Astrocyte (in vitro differentiated cells and primary cell): ENCODE data around the gene CNTNAP4. TPM values are rescaled to one million over a fixed set of nuclear protein-coding genes. Genes with fewer than 3 reads are reported as not detected.

Experiments
- DNase-seq: peaks from one replicate; pipeline ENCODE4 v3.0.0-alpha.2; 2010; ENCODE audit warnings: low read depth
- FAIRE-seq: peaks from 2 replicates; lab custom pipeline; 2011; peaks lifted over from hg19 to GRCh38; lab: Jason Lieb, UNC
- H2AFZ ChIP-seq: 2 replicates; pipeline ENCODE4 v1.6.0; 2012; ENCODE audit warnings: low read depth, low read length, inconsistent platforms
- H3K27ac ChIP-seq: 2 replicates; pipeline ENCODE4 v1.5.1; 2011; ENCODE audit warnings: low read depth, low read length, inconsistent platforms
- H3K27me3 ChIP-seq: 2 replicates; pipeline ENCODE4 v1.6.0; 2011; ENCODE audit warnings: low read length, inconsistent platforms; ENCODE audit not compliant: insufficient read depth
- H3K36me3 ChIP-seq: 2 replicates; pipeline ENCODE4 v1.5.1; 2011; ENCODE audit warnings: low read length, inconsistent platforms; ENCODE audit not compliant: insufficient read depth
- H3K4me1 ChIP-seq: 2 replicates; pipeline ENCODE4 v1.5.1; 2011; ENCODE audit warnings: low read length, inconsistent platforms; ENCODE audit not compliant: insufficient read depth
- H3K4me2 ChIP-seq: 2 replicates; pipeline ENCODE4 v1.6.0; 2012; ENCODE audit warnings: low read length, inconsistent platforms
- H3K4me3 ChIP-seq: 2 replicates; pipeline ENCODE4 v1.5.1; 2011; ENCODE audit warnings: low read depth, mild to moderate bottlenecking, low read length, inconsistent platforms; ENCODE audit not compliant: insufficient read depth
- H3K79me2 ChIP-seq: 2 replicates; pipeline ENCODE4 v1.6.0; 2012; ENCODE audit warnings: mild to moderate bottlenecking, low read length, inconsistent platforms; ENCODE audit not compliant: insufficient read depth
- H3K9ac ChIP-seq: 2 replicates; pipeline ENCODE4 v1.6.0; 2012; ENCODE audit warnings: mild to moderate bottlenecking, low read length, inconsistent platforms
- H3K9me3 ChIP-seq: 2 replicates; pipeline ENCODE4 v1.5.1; 2012; ENCODE audit warnings: low read depth, mild to moderate bottlenecking, low read length, inconsistent platforms; ENCODE audit not compliant: insufficient read depth
- H4K20me1 ChIP-seq: 2 replicates; pipeline ENCODE4 v1.6.0; 2012; ENCODE audit warnings: low read length, inconsistent platforms; ENCODE audit not compliant: insufficient read depth
- H3K27ac Mint-ChIP-seq: one replicate; pipeline ENCODE4 v1.8.0; 2021; ENCODE audit warnings: mild to moderate bottlenecking, mixed read lengths; ENCODE audit not compliant: unreplicated experiment
- H3K27me3 Mint-ChIP-seq: one replicate; pipeline ENCODE4 v1.8.0; 2021; ENCODE audit warnings: low read depth, mixed read lengths; ENCODE audit not compliant: unreplicated experiment
- H3K36me3 Mint-ChIP-seq: one replicate; pipeline ENCODE4 v1.8.0; 2021; ENCODE audit warnings: low read depth, mixed read lengths; ENCODE audit not compliant: unreplicated experiment
- H3K4me1 Mint-ChIP-seq: one replicate; pipeline ENCODE4 v1.8.0; 2021; ENCODE audit warnings: low read depth, mixed read lengths; ENCODE audit not compliant: unreplicated experiment
- H3K4me3 Mint-ChIP-seq: one replicate; pipeline ENCODE4 v1.8.0; 2021; ENCODE audit warnings: mild to moderate bottlenecking, moderate library complexity, mixed read lengths; ENCODE audit not compliant: unreplicated experiment
- H3K9me3 Mint-ChIP-seq: one replicate; pipeline ENCODE4 v1.8.0; 2021; ENCODE audit warnings: mild to moderate bottlenecking, mixed read lengths; ENCODE audit not compliant: unreplicated experiment
- CTCF ChIP-seq: IDR thresholded peaks from 2 replicates; pipeline ENCODE4 v1.5.1; 2011; ENCODE audit warnings: low read depth, mild to moderate bottlenecking, inconsistent platforms, low read length, moderate library complexity; ENCODE audit not compliant: insufficient read depth
- EZH2 ChIP-seq: IDR thresholded peaks from 2 replicates; pipeline ENCODE4 v1.6.1; 2012; ENCODE audit warnings: mild to moderate bottlenecking, low read length, inconsistent platforms; ENCODE audit not compliant: insufficient read depth
- total RNA-seq: library from RNA; stranded (reverse); gene quantifications from 2 replicates; pipeline ENCODE4 v1.2.1, GENCODE V29; 2021

Gene CNTNAP4
- total RNA-seq, 1 donor from 2014 or later, result not detected

DNA sequence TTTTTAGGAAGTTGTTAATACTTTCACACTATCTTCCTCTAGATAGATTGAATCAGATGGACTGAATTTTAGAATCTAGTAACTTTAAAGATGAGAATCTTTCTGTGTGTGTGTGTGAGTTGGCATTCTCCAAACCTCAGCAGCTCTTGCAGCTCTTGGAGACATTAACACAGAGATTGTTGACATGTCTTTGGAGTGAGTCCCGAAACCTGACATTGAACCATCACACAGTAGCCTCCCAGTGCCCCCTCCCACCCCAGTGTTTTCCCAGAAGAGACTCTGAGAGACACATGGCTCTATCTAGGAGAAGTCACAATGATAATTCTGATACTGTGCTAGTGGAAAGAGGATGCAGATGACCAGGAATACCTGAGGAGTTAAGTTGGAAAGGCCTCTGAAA is 103.9 kb downstream of the CNTNAP4 start:
- DNase-seq (no peak), FAIRE-seq (no peak)
- H3K79me2 ChIP-seq, result no peaks in the 10 kb centered on the region
- H3K27ac ChIP-seq, result no peak overlapping the region
- no peaks in the 10 kb centered on the region for H3K9me3 Mint-ChIP-seq
- H3K9ac ChIP-seq, result no peak overlapping the region
- H2AFZ ChIP-seq, result no peak overlapping the region
- H3K4me3 ChIP-seq, result no peak overlapping the region
- no peak overlapping the region for H3K27ac Mint-ChIP-seq
- H3K27me3 ChIP-seq, result no peaks in the 10 kb centered on the region
- H3K4me2 ChIP-seq, result no peak overlapping the region
- no peaks in the 10 kb centered on the region for H3K36me3 ChIP-seq
- H3K9me3 ChIP-seq, result no peaks in the 10 kb centered on the region
- H3K4me1 ChIP-seq, result no peaks in the 10 kb centered on the region
- no peaks in the 10 kb centered on the region for H3K27me3 Mint-ChIP-seq
- H3K4me3 Mint-ChIP-seq, result no peak overlapping the region
- no peak for TF ChIP-seq EZH2
- no peak for TF ChIP-seq CTCF
- no peaks in the 10 kb centered on the region for H3K4me1 Mint-ChIP-seq
- no peaks in the 10 kb centered on the region for H3K36me3 Mint-ChIP-seq
- no peaks in the 10 kb centered on the region for H4K20me1 ChIP-seq

GRCh38 chr16:76385601-76386230 is 108.5 kb downstream of the CNTNAP4 start:
- Histone ChIP-seq H3K4me2 (no peak overlapping the region), H2AFZ (no peak overlapping the region), H3K9me3 (no peaks in the 10 kb centered on the region), H4K20me1 (no peaks in the 10 kb centered on the region), H3K27me3 (no peaks in the 10 kb centered on the region), H3K4me1 (no peaks in the 10 kb centered on the region), H3K4me3 (no peak overlapping the region), H3K79me2 (no peaks in the 10 kb centered on the region), H3K9ac (no peak overlapping the region), H3K36me3 (no peaks in the 10 kb centered on the region), H3K27ac (no peak overlapping the region)
- DNase-seq (no peak), FAIRE-seq (no peak)
- Mint-ChIP-seq H3K27me3 (no peaks in the 10 kb centered on the region), H3K4me3 (no peak overlapping the region), H3K36me3 (no peaks in the 10 kb centered on the region), H3K9me3 (no peaks in the 10 kb centered on the region), H3K4me1 (no peaks in the 10 kb centered on the region), H3K27ac (no peak overlapping the region)
- TF ChIP-seq CTCF, result no peak

GRCh38 chr16:76386784-76387183 is 109.6 kb downstream of the CNTNAP4 start:
- H3K4me1 Mint-ChIP-seq, result no peaks in the 10 kb centered on the region
- no peaks in the 10 kb centered on the region for H3K4me1 ChIP-seq
- TF ChIP-seq EZH2 (no peak), CTCF (no peak)
- no peaks in the 10 kb centered on the region for H3K27me3 ChIP-seq
- H3K4me3 ChIP-seq, result no peak overlapping the region
- no peaks in the 10 kb centered on the region for H3K79me2 ChIP-seq
- H3K4me2 ChIP-seq, result no peak overlapping the region
- H3K27me3 Mint-ChIP-seq, result no peaks in the 10 kb centered on the region
- H3K9ac ChIP-seq, result no peak overlapping the region
- H3K9me3 Mint-ChIP-seq, result no peaks in the 10 kb centered on the region
- no peaks in the 10 kb centered on the region for H3K36me3 ChIP-seq
- DNase-seq, result peak; percentile 0
- no peak overlapping the region for H3K27ac Mint-ChIP-seq
- no peaks in the 10 kb centered on the region for H4K20me1 ChIP-seq
- H3K36me3 Mint-ChIP-seq, result no peaks in the 10 kb centered on the region
- H3K4me3 Mint-ChIP-seq, result no peak overlapping the region
- H3K27ac ChIP-seq, result no peak overlapping the region
- FAIRE-seq, result no peak
- H2AFZ ChIP-seq, result no peak overlapping the region
- no peaks in the 10 kb centered on the region for H3K9me3 ChIP-seq
